SK-N-SH treated with all-trans-retinoic acid at 6 μM for 48 hours (cell line): ENCODE results near the gene SSTR5.

ENCODE experiments used
- ATAC-seq: fragments of 200-7000 bp; cut with Tn5 transposase; 3 replicates; pipeline ENCODE4 v1.9.1; 2020; ENCODE audit warnings: mild to moderate bottlenecking, moderate library complexity
- ARNTL ChIP-seq: fragments of 450-650 bp; formaldehyde crosslinking; IDR thresholded peaks from 2 replicates; pipeline ENCODE4 v1.5.0; 2020; ENCODE audit warnings: low read depth, mild to moderate bottlenecking, moderate library complexity, borderline replicate concordance
- BACH2 ChIP-seq: fragments of 250-450 bp; sonication (Bioruptor Pico); IDR thresholded peaks from 2 replicates; pipeline ENCODE4 v1.9.0; 2021; ENCODE audit warnings: mild to moderate bottlenecking, borderline replicate concordance
- CSDC2 ChIP-seq: fragments of 250-450 bp; sonication (Bioruptor Pico); IDR thresholded peaks from 2 replicates; pipeline ENCODE4 v1.5.0; 2020; ENCODE audit warnings: mild to moderate bottlenecking, moderate library complexity
- ESRRG ChIP-seq: fragments of 250-450 bp; sonication (Bioruptor Pico); IDR thresholded peaks from 2 replicates; pipeline ENCODE4 v1.6.1; 2021; ENCODE audit warnings: mild to moderate bottlenecking
- GLIS3 ChIP-seq: fragments of 250-450 bp; sonication (Bioruptor Pico); IDR thresholded peaks from 2 replicates; pipeline ENCODE4 v1.5.0; 2020; ENCODE audit warnings: mild to moderate bottlenecking, moderate library complexity
- ISL1 ChIP-seq: fragments of 250-450 bp; sonication (Bioruptor Pico); IDR thresholded peaks from 2 replicates; pipeline ENCODE4 v2.1.2; 2022; ENCODE audit warnings: mild to moderate bottlenecking, moderate library complexity
- OSR1 ChIP-seq: fragments of 250-450 bp; sonication (Bioruptor Pico); IDR thresholded peaks from 2 replicates; pipeline ENCODE4 v1.8.0; 2022; ENCODE audit warnings: moderate library complexity, mild to moderate bottlenecking, inconsistent platforms
- PPARA ChIP-seq: fragments of 250-450 bp; sonication (Bioruptor Pico); IDR thresholded peaks from 2 replicates; pipeline ENCODE4 v1.5.0; 2020; ENCODE audit warnings: mild to moderate bottlenecking, borderline replicate concordance
- RARB ChIP-seq: fragments of 250-450 bp; sonication (Bioruptor Pico); IDR thresholded peaks from 2 replicates; pipeline ENCODE4 v1.8.0; 2021; ENCODE audit warnings: mild to moderate bottlenecking, moderate library complexity
- SNAI2 ChIP-seq: fragments of 250-450 bp; sonication (Bioruptor Pico); IDR thresholded peaks from 2 replicates; pipeline ENCODE4 v1.5.0; 2020; ENCODE audit warnings: mild to moderate bottlenecking, moderate library complexity
- TCF4 ChIP-seq: fragments of 250-450 bp; sonication (Bioruptor Pico); IDR thresholded peaks from 2 replicates; pipeline ENCODE4 v1.8.0; 2021; ENCODE audit warnings: mild to moderate bottlenecking, moderate library complexity, borderline replicate concordance
- TOX ChIP-seq: fragments of 250-450 bp; sonication (Bioruptor Pico); IDR thresholded peaks from 2 replicates; pipeline ENCODE4 v1.8.0; 2021; ENCODE audit warnings: mild to moderate bottlenecking, moderate library complexity, borderline replicate concordance
- ZC3H10 ChIP-seq: fragments of 250-450 bp; sonication (Bioruptor Pico); IDR thresholded peaks from 2 replicates; pipeline ENCODE4 v1.5.1; 2021; ENCODE audit warnings: mild to moderate bottlenecking, moderate library complexity
- ZFP3 ChIP-seq: fragments of 250-450 bp; sonication (Bioruptor Pico); IDR thresholded peaks from 2 replicates; pipeline ENCODE4 v1.5.0; 2020; ENCODE audit warnings: mild to moderate bottlenecking, moderate library complexity
- ZFP30 ChIP-seq: fragments of 450-650 bp; formaldehyde crosslinking; IDR thresholded peaks from 2 replicates; pipeline ENCODE4 v1.5.0; 2022; ENCODE audit warnings: mild to moderate bottlenecking, moderate library complexity
- ZNF565 ChIP-seq: fragments of 450-650 bp; formaldehyde crosslinking; conservative IDR thresholded peaks from 2 replicates; pipeline ENCODE4 v1.5.0; 2020; ENCODE audit warnings: low read depth, mild to moderate bottlenecking, moderate library complexity
- ZNF8 ChIP-seq: fragments of 450-650 bp; formaldehyde crosslinking; IDR thresholded peaks from 2 replicates; pipeline ENCODE4 v1.5.0; 2020; ENCODE audit warnings: mild to moderate bottlenecking, moderate library complexity
- TF ChIP-seq, protein P1 (sequence below): fragments of 250-450 bp; sonication (Bioruptor Pico); IDR thresholded peaks from 2 replicates; pipeline ENCODE4 v1.8.0; 2020; ENCODE audit warnings: mild to moderate bottlenecking, moderate library complexity, borderline replicate concordance
- TF ChIP-seq, protein P2 (sequence below): fragments of 250-450 bp; sonication (Bioruptor Pico); IDR thresholded peaks from 2 replicates; pipeline ENCODE4 v1.5.1; 2020; ENCODE audit warnings: low read depth, mild to moderate bottlenecking, moderate library complexity
- TF ChIP-seq, protein P3 (sequence below): fragments of 250-450 bp; sonication (Bioruptor Pico); IDR thresholded peaks from 2 replicates; pipeline ENCODE4 v1.5.0; 2020; ENCODE audit warnings: mild to moderate bottlenecking, moderate library complexity

Gene SSTR5

DNA sequence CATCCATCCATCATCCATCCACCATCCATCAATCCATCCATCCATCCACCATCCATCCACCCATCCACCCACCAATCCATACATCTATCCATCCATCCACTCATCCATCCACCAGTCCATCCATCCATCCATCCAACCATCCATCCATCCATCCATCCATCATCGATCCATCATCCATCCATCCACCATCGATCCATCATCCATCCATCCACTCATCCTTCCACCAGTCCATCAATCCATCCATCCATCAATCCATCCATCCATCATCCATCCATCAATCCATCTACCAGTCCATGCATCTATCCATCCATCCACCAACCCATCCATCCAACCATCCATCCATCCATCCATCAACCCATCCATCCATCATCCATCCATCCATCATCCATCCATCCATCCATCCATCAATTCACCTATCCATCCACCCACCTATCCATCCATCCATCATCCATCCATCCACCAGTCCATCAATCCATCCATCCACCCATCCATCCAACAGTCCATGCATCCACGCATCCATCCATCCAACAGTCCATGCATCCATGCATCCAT, 39.3 kb upstream of the SSTR5 start:
- no peak for TF ChIP-seq TOX (CRISPR knock-in tag)
- TF ChIP-seq ZFP3 (CRISPR knock-in tag): no peak
- no peak for ATAC-seq

DNA sequence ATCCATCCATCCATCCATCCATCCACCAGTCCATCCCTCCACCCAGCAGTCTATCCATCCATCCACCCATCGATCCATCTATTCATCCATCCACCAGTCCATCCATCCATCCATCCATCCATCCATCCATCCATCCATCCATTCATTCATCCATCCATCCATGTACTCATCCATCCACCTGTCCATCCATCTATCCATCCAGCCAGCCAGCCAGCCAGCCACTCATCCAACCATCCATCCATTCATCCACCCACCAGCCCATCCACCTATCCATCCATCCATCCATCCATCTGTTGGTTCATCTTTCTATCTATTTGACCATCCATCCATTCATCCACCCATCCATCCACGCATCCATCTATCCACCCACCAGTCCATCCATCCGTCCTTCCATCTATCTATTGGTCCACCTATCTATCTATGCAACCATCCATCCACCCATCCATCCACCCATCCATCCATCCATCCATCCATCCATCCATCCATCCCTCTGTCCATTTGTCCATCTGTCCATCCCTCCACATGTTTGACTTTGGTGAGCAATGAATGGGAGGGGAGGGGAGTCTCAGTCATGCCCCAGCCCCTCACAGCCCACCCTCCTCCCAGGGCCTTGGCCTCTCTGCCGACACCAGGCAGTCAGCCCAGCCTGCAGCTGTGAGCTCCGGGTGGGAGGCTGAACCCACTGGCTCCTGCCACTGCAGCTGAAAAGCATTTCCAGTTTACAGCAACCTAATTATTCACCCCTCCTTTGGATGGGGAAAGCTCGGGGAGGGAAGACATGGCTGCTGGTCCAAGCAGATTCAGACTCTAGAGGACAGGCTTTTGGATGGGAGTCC, 38.1 kb upstream of the SSTR5 start:
- no peak for ATAC-seq

DNA sequence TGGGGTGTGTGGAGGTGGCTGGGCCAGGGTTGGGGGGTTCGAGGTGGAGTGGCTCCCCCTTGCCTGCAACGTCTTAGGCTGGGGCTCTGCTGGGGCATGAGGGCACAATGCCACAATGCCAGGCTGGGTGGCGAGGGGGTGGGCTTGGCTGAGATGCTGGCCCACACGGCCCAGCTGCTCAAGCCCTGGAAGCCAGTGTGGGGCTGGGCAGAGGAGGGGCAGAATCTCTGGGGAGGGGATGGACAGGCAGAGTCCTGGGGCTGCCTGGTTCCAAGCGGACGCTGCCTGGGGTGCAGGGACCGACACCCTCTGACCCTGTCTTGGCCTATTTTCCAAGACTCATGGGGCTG, 37.5 kb upstream of the SSTR5 start:
- TF ChIP-seq, protein P1, sequence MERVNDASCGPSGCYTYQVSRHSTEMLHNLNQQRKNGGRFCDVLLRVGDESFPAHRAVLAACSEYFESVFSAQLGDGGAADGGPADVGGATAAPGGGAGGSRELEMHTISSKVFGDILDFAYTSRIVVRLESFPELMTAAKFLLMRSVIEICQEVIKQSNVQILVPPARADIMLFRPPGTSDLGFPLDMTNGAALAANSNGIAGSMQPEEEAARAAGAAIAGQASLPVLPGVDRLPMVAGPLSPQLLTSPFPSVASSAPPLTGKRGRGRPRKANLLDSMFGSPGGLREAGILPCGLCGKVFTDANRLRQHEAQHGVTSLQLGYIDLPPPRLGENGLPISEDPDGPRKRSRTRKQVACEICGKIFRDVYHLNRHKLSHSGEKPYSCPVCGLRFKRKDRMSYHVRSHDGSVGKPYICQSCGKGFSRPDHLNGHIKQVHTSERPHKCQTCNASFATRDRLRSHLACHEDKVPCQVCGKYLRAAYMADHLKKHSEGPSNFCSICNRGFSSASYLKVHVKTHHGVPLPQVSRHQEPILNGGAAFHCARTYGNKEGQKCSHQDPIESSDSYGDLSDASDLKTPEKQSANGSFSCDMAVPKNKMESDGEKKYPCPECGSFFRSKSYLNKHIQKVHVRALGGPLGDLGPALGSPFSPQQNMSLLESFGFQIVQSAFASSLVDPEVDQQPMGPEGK (CRISPR knock-in tag): no peak
- TF ChIP-seq SNAI2: no peak
- TF ChIP-seq TCF4 (CRISPR knock-in tag): no peak
- no peak for TF ChIP-seq ARNTL (CRISPR knock-in tag)
- TF ChIP-seq ISL1 (CRISPR knock-in tag): no peak
- TF ChIP-seq, protein P2, sequence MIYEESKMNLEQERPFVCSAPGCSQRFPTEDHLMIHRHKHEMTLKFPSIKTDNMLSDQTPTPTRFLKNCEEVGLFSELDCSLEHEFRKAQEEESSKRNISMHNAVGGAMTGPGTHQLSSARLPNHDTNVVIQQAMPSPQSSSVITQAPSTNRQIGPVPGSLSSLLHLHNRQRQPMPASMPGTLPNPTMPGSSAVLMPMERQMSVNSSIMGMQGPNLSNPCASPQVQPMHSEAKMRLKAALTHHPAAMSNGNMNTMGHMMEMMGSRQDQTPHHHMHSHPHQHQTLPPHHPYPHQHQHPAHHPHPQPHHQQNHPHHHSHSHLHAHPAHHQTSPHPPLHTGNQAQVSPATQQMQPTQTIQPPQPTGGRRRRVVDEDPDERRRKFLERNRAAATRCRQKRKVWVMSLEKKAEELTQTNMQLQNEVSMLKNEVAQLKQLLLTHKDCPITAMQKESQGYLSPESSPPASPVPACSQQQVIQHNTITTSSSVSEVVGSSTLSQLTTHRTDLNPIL (CRISPR knock-in tag): no peak
- no peak for TF ChIP-seq ZFP30 (CRISPR knock-in tag)
- TF ChIP-seq CSDC2 (CRISPR knock-in tag): no peak
- TF ChIP-seq TOX (CRISPR knock-in tag): no peak
- no peak for TF ChIP-seq ZFP3 (CRISPR knock-in tag)
- TF ChIP-seq ZNF565 (CRISPR knock-in tag): no peak
- TF ChIP-seq BACH2: no peak
- TF ChIP-seq, protein P3, sequence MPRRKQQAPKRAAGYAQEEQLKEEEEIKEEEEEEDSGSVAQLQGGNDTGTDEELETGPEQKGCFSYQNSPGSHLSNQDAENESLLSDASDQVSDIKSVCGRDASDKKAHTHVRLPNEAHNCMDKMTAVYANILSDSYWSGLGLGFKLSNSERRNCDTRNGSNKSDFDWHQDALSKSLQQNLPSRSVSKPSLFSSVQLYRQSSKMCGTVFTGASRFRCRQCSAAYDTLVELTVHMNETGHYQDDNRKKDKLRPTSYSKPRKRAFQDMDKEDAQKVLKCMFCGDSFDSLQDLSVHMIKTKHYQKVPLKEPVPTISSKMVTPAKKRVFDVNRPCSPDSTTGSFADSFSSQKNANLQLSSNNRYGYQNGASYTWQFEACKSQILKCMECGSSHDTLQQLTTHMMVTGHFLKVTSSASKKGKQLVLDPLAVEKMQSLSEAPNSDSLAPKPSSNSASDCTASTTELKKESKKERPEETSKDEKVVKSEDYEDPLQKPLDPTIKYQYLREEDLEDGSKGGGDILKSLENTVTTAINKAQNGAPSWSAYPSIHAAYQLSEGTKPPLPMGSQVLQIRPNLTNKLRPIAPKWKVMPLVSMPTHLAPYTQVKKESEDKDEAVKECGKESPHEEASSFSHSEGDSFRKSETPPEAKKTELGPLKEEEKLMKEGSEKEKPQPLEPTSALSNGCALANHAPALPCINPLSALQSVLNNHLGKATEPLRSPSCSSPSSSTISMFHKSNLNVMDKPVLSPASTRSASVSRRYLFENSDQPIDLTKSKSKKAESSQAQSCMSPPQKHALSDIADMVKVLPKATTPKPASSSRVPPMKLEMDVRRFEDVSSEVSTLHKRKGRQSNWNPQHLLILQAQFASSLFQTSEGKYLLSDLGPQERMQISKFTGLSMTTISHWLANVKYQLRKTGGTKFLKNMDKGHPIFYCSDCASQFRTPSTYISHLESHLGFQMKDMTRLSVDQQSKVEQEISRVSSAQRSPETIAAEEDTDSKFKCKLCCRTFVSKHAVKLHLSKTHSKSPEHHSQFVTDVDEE (CRISPR knock-in tag): no peak
- no peak for ATAC-seq

More for the DNA sequence above, 38.1 kb upstream of the SSTR5 start:
- TF ChIP-seq ESRRG (CRISPR knock-in tag): no peak
- no peak for TF ChIP-seq ZFP30 (CRISPR knock-in tag)
- no peak for TF ChIP-seq SNAI2
- no peak for TF ChIP-seq OSR1 (CRISPR knock-in tag)
- TF ChIP-seq, protein P3 (CRISPR knock-in tag): no peak
- TF ChIP-seq ISL1 (CRISPR knock-in tag): no peak
- TF ChIP-seq RARB: no peak
- no peak for TF ChIP-seq TCF4 (CRISPR knock-in tag)
- TF ChIP-seq PPARA (CRISPR knock-in tag): no peak
- no peak for TF ChIP-seq GLIS3
- TF ChIP-seq ZC3H10 (CRISPR knock-in tag): no peak
- TF ChIP-seq ZFP3 (CRISPR knock-in tag): no peak
- no peak for TF ChIP-seq ARNTL (CRISPR knock-in tag)
- TF ChIP-seq, protein P2 (CRISPR knock-in tag): no peak
- no peak for TF ChIP-seq ZNF8 (CRISPR knock-in tag)
